Gastroesophageal sphincter (tissue), 3 donors: ENCODE data around the gene HARS1.

Experiments used
- POLR2A ChIP-seq, 2 donors: fragments of 450-650 bp; IDR thresholded peaks; one replicate each; pipeline ENCODE4 v1.6.1; 2017; ENCODE audit warnings: antibody characterized with exemption in 2 of 2, mild to moderate bottlenecking in 2 of 2, moderate library complexity in 1 of 2
- TF ChIP-seq, protein P1 (sequence below), 4 experiments: fragments of 200-600 bp in 2 of 4; fragments of 450-650 bp in 2 of 4; sonication (generic) in 1 of 4; IDR thresholded peaks; one replicate each; pipeline ENCODE4 v1.5.1; 2017 to 2019; ENCODE audit warnings: antibody characterized with exemption in 4 of 4, mild to moderate bottlenecking in 2 of 4, moderate library complexity in 2 of 4

DNA sequence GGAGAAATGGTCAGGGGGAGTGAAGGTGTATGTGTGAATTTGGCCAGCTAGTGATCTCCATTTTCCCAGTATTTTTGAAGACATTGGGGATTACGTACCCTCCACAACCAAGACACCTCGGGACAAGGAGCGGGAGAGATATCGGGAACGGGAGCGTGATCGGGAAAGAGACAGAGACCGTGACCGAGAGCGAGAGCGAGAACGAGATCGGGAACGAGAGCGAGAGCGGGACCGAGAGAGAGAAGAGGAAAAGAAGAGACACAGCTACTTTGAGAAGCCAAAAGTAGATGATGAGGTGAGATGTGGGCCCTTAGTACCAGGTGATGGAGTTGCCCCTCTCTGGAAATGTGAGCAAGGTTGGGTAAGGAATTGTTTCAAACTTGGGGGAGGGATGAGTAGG is 32.3 kb downstream of the HARS1 start:
- TF ChIP-seq, protein P1, sequence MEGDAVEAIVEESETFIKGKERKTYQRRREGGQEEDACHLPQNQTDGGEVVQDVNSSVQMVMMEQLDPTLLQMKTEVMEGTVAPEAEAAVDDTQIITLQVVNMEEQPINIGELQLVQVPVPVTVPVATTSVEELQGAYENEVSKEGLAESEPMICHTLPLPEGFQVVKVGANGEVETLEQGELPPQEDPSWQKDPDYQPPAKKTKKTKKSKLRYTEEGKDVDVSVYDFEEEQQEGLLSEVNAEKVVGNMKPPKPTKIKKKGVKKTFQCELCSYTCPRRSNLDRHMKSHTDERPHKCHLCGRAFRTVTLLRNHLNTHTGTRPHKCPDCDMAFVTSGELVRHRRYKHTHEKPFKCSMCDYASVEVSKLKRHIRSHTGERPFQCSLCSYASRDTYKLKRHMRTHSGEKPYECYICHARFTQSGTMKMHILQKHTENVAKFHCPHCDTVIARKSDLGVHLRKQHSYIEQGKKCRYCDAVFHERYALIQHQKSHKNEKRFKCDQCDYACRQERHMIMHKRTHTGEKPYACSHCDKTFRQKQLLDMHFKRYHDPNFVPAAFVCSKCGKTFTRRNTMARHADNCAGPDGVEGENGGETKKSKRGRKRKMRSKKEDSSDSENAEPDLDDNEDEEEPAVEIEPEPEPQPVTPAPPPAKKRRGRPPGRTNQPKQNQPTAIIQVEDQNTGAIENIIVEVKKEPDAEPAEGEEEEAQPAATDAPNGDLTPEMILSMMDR (IDR thresholded peaks at IDR 0.05) = no peak
- no peak for TF ChIP-seq POLR2A (IDR thresholded peaks at IDR 0.05)
